HG03342 (cell line): ENCODE measurements around the gene CD80.
A peak's percentile ranks its signal among the peaks of the same experiment; 100 is the strongest.
"Not testable (repeated sequence)": the region's sequence is repeated elsewhere in the genome, so short reads cannot be mapped to it uniquely, and the experiment has no call there.

ENCODE experiments used
- ATAC-seq: cut with Tn5 transposase; IDR thresholded peaks from one replicate; pipeline ENCODE4 v1.9.1; 2021; ENCODE audit warnings: mild to moderate bottlenecking, moderate library complexity; ENCODE audit not compliant: unreplicated experiment

Gene CD80, protein sequence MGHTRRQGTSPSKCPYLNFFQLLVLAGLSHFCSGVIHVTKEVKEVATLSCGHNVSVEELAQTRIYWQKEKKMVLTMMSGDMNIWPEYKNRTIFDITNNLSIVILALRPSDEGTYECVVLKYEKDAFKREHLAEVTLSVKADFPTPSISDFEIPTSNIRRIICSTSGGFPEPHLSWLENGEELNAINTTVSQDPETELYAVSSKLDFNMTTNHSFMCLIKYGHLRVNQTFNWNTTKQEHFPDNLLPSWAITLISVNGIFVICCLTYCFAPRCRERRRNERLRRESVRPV

DNA sequence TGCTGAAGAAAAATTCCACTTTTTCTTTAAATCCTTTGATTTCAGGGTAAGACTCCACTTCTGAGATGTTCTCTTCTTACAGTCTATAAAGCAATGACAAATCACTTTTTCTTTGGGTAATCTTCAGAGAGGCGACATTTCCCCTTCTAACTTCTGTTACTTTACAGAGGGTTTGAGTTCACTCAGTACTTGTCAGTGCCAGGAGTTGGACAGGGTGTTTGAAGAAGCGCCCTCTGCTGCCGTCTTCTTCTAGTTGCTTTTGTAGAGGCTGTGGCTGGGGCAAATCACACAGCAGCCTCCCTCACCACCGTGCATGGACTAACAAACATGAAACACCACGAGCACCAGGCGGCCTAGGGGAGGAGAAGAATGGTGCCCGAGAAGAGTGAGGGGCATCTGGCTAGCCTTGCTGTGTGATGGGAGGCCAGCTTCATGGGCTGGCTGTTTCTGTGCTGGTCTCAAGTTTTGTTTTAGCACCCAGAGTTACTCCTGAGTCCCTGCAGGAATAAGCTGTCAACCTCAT lies at the start of gene CD80:
TSS of gene CD80 (minus strand) at position 174 of the 523 bp plus-strand sequence. CDS start 1,886 bp downstream, outside the sequence.
- ATAC-seq: peak; percentile 58

DNA sequence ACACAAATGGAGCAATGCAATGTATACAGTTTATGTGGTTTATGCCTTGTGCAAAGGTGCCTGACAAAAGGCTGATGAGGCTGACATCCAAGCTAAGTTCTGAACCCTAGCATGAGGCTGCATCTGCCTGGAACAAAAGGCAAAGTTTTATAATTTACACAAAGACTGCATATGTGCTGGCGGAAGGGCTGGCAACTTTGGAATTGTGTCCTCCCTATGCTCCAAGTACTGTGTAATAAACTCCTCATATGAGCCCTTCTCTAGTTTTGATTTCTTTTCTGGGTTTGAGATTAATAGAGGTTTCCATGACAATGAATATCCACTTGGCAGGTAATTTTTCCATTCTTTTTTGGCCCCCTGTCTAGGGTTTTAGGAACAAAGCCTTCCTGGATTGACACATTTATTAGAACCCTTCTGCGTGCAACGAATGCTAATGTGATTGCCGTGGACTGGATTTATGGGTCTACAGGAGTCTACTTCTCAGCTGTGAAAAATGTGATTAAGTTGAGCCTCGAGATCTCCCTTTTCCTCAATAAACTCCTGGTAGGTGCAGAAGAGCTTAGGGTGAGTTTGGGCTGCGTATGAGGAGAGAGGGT lies 49.1 kb upstream of the CD80 start:
- ATAC-seq: no peak

GRCh38 chr3:119604878-119605277 lies 45.5 kb upstream of the CD80 start:
- ATAC-seq: no peak

DNA sequence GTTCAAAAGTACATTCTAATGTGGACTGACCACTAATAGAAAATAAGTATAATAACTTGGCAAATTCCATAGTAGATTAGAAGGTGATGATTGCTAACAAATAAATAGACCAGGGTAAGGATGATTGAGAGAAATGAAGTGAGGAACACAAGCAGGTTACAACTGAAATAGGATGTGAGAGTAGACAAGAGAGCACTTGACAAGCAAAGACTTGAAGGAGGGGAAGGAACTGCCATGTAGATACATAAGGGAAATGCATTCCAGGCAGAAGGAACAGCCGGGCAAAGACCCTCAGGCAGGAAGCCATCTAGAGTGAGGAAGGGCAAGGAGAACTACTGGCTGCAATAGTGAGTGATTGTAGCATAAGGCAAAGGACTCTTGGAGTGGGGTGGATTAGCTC lies 43.3 kb upstream of the CD80 start:
- no peak for ATAC-seq

DNA sequence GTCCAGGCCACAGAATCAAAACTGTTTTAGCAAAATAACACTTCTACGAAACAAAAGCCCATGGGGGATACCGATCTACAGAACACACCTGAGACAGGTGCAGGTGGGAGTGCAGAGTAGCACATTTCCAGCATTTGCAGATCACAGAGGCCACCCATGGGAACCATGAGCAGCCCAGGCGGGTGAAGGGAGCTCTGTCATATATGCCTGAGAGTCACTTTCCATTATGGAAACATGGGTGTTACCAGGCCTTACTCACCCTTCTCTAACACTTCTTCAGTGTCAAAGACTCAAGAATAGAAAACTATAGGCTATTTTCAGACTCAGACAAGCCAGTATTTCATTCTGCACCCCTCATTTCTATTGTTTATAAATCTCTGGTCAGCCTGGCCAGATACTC lies 41.7 kb upstream of the CD80 start:
- ATAC-seq: no peak

GRCh38 chr3:119600732-119601131 lies 41.3 kb upstream of the CD80 start:
- peak; percentile 61 for ATAC-seq

DNA sequence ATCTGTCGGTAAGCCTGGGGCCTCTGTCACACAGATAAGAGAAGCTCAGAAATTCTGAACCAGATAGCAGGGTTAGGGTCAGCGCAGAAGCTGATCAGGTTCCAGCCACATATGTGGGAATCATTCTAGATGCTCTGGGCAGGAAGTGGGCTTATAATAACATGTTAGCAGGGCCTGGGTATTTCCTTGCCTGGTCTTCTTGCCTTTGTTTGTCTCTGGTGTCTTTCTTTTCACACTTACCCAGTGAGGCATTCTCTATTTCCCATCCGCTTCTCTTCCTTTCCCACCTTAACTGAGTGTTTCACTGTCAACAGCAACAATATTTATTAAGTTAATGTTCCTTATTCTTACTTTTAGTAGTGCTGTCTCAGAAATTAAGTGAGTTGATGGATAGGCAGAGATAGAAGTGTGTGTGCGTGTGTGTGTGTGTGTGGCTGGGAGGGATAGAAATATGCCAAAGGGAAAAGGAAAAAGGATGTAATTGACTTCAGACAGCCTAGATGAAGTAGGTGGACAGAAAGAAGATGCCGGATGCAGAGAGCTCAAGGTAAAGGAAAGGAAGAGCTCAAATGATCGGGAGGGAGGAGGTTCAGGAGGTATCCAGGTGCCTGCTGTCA lies 40.3 kb upstream of the CD80 start:
- ATAC-seq: no peak

DNA sequence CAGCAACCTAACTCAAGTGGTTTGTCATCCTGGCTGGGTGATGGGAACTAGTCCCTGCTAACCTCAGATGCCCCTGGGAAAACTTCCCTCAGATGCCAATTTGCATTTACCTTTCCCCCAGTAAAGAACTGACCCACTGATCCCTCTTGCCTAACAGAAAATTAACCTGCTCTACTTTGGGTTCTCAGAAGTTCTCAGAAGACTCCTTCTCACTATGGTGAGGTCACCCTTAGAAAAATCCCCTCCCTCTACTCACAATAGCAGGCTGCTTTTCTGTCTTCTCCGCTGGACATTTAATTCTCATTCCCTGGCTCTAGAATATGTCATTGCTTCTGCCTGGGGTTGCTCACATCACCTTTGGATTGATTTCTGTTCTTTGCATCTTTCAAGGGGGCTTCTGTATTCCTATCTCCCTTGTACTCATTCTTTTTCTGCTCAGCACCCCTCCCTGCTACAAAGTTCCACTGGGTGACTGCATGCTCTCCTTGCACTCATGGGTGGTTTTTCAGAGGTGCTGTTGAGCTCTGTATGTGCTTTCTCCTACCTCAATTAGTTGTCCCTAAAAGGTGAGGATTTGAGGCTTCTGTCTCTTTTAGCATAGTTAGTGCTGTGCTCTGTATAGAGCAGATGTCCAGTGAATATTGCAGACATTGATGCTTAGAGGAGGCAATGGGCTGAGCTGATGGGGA lies 39.1 kb upstream of the CD80 start:
- ATAC-seq: peak; percentile 45

- no peak for ATAC-seq
These were observed 38.3 kb upstream of the CD80 start, which contains the start of gene PLA1A for GRCh38 chr3:119597548-119598288. TSS of gene PLA1A (plus strand) at chr3:119597885. CDS start at chr3:119597914, 29 bp downstream.

DNA sequence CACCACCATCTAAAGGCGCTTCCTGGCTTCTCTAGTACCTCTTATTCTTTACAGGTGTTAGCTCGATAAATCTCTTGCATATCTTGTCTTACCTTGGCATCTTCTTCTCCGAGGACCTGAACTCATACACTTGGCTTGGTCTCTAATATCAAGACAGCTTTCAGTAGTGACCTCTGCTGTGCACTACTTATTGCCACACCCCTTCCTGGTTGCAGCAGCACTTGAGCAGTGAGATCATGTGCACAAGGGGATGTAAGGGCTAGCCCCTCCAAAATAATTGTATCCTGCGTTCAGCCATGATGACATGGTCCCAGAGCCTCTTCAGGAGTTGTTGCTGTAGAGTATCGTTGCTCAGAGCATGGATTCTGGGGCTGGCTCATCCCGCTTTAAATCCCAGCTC lies 37.0 kb upstream of the CD80 start:
- no peak for ATAC-seq

DNA sequence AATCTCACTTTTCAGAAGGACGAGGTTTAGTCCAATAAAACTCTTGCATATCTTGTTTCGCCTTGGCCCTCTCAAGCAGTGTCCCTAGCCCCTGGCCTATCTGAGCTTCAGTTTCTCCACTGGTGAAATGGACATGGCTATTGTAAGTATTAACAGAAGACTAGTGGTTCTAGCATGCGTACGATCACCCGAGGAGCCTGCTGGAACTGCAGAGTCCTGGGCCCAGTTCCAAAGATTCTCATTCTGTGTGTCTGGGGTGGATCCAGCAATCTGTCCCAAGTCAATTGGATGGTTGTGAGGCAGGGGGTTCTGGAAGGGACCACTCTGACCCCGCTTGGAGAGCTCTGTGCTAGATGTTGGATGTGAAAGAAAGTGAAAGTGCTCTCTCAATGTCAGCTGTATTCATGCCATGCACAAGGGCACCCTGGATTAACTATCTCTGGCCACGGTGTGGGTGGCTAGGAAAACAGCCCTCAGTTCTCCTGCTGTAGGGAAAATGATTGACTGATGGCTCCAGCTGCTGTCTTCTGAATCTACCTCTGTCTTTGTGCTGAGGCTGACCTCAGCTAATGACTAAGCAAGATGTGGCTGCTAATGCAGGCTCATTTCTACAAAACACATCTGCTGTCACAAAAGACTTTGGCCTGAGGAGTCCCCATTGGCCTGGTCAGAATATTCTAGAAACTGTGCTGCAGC lies 36.4 kb upstream of the CD80 start:
- no peak for ATAC-seq

- ATAC-seq: not testable (repeated sequence)
These were observed 35.5 kb upstream of the CD80 start for GRCh38 chr3:119594929-119595328.

GRCh38 chr3:119594066-119594465 lies 34.7 kb upstream of the CD80 start:
- ATAC-seq: no peak

DNA sequence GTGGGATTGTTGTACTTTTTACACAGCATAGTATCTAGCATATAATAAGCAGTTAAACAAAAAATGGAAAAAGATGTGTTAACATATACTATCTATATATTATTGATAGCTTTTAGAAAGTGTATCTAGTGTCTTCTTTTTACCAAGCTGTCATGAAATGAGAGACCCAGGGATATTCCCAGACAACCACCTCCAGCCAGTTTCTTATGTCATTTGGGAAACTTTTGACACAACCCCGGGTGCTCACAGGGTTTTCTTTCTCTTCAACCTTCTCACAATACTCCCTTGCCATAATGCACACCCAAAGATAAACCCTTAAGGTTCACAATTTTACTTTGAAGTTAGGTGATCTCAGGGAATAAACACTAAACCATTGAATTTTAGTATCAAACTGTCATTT lies 33.4 kb upstream of the CD80 start:
- ATAC-seq: no peak

DNA sequence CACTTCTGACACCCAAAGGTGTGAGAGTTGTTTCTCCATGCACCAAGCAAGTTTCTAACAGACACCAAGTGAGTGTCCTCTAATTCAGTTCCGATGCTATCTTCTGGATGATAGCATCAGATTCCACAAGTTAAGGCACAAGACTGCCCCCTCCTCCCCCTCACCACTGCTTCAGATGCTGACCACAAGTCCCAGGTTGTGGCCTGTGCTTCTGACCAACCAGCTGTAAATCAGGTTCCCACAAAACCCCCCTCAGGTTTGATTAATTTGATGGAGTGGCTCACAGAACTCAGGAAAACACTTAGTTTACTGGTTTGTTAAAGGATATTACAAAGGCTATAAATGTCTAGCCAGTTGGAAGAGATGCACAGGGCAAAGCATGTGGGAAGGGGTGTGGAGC lies 31.3 kb upstream of the CD80 start:
- ATAC-seq: no peak

DNA sequence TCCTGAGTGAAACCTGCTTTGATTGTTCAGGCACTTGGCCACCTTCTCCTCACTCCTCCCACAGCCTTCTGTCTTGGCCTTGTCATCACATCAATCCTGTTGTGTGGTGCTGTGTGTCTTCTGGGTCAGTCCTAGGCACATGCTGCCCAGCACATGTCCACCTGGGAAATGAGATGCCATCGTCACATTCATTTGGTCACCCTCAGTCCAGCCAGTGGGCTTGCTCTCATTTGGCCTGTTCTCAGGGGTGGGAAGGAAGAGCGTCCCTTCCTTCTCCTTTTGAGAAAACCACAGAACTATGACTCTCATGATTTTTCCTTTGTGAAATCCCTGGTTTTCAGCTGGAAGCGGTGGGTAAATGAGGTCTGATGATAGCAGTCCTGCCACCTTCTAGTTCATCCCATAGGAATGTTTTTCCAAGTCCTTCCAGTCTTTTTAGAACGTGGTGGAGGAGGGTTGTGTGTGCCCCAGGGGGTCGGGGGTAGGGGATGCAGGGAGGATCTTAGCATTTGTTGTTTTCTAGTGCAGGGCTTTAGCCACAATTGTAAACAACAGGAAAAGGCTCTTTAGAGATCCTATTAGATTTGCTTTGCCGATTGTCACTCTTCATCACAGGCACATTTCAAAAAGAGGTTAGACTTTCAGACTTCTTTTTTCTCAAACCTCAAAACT lies 29.8 kb upstream of the CD80 start:
- ATAC-seq: no peak

DNA sequence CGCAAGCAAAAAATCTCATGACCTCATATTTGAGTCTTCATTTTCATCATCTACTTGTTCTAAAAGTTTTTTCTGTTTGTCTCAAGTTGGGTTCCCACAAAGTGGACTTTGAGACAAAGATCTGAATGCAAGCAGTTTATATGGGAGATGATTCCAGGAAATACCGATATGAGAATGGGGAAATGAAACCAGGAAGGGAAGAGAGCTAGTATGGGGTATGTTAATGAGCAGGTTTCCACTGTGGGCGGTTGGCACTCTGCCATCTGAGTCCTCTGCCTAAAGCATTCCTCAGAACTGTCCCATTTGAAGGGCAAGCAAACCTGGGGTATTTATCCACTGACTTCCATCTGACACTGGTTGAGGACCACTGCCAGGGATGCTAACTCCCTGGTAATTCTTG lies 28.7 kb upstream of the CD80 start:
- ATAC-seq: no peak

- ATAC-seq: no peak
These were observed 27.3 kb upstream of the CD80 start for GRCh38 chr3:119586733-119587172.

GRCh38 chr3:119585856-119586570 lies 26.6 kb upstream of the CD80 start:
- no peak for ATAC-seq
